Measurements from ENCODE around the gene PUM1.

DNA sequence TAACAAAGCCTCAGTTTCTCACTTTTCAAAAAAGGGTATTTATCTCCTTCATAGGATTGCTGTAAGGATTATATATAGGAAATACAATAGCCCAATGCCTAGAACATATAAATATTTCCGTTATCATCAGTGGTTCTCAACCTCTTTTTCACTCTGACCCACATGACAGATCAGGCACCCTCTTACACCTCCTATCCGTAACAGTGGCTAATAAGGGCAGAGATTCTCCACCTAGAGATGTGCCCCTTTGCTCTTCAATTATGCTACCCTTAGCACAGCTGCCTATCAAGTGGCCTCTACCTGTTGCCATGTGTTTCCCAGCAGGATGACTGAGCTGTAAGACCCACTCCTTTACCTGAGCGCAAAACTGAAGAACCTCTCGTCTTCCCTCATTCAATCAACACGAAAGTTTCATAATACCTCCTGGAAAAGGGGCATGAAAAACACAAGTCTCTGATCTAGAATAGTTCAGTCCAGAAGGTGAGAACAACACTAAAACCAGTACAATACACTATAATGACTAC lies 10.5 kb downstream of the PUM1 start:
- TF ChIP-seq CTCF (conservative IDR thresholded peaks at IDR 0.05 in 1 of 2, IDR thresholded peaks at IDR 0.05 in 1 of 2; ENCODE audit: extremely low read depth in 1 of 2, insufficient read depth in 1 of 2, low read depth in 1 of 2, low read length in 2 of 2) (no peak), EZH2 (IDR thresholded peaks at IDR 0.05; ENCODE audit: borderline replicate concordance, low read length) (no peak)
